Thyroid gland (tissue), 4 donors: ENCODE data around the gene FBXO9.

Experiments
- POLR2A ChIP-seq, 2 donors: fragments of 450-650 bp; IDR thresholded peaks; one replicate each; pipeline ENCODE4 v1.6.1; 2017; ENCODE audit warnings: antibody characterized with exemption in 2 of 2, mild to moderate bottlenecking in 2 of 2, moderate library complexity in 1 of 2
- TF ChIP-seq, protein P1 (sequence below), 6 experiments: fragments of 200-600 bp in 3 of 6; fragments of 450-650 bp in 3 of 6; sonication (generic) in 3 of 6; IDR thresholded peaks; one replicate each; pipeline ENCODE4 v1.5.1; 2016 to 2019; ENCODE audit warnings: antibody characterized with exemption in 6 of 6, mild to moderate bottlenecking in 2 of 6, inconsistent platforms in 1 of 6, moderate library complexity in 1 of 6

DNA sequence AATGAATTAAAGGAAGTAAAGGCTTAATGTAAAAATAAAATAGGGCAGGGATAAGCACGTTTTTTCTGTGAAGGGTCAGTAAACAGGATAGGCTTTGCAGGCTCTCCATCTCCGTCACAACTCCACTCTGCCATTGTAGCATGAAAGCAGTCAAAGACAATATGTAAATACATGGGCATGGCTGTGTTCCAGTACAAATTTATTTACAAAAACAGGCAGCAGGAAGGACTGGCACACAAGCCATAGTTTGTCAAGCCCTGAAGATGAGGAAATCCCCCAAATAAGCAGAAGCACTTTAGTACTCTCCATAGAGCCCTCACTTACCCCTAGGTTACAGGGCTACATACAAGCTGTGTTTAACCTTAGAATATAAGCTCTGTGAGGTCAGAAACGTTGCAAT lies 8.9 kb upstream of the FBXO9 start:
- TF ChIP-seq, protein P1, sequence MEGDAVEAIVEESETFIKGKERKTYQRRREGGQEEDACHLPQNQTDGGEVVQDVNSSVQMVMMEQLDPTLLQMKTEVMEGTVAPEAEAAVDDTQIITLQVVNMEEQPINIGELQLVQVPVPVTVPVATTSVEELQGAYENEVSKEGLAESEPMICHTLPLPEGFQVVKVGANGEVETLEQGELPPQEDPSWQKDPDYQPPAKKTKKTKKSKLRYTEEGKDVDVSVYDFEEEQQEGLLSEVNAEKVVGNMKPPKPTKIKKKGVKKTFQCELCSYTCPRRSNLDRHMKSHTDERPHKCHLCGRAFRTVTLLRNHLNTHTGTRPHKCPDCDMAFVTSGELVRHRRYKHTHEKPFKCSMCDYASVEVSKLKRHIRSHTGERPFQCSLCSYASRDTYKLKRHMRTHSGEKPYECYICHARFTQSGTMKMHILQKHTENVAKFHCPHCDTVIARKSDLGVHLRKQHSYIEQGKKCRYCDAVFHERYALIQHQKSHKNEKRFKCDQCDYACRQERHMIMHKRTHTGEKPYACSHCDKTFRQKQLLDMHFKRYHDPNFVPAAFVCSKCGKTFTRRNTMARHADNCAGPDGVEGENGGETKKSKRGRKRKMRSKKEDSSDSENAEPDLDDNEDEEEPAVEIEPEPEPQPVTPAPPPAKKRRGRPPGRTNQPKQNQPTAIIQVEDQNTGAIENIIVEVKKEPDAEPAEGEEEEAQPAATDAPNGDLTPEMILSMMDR (IDR thresholded peaks at IDR 0.05), result no peak
- no peak for TF ChIP-seq POLR2A (IDR thresholded peaks at IDR 0.05)
